ENCODE data around the gene PHF12. TPM values are rescaled to one million over a fixed set of nuclear protein-coding genes. Genes with fewer than 3 reads are reported as not detected.
A peak's percentile ranks its signal among the peaks of the same experiment; 100 is the strongest.

Gene PHF12
- total and polyA plus RNA-seq, 2 of the 8 experiments (the other 6 are each of a cell fraction or from before 2014, with no cell fraction given): 38.8 to 65.7 TPM

DNA sequence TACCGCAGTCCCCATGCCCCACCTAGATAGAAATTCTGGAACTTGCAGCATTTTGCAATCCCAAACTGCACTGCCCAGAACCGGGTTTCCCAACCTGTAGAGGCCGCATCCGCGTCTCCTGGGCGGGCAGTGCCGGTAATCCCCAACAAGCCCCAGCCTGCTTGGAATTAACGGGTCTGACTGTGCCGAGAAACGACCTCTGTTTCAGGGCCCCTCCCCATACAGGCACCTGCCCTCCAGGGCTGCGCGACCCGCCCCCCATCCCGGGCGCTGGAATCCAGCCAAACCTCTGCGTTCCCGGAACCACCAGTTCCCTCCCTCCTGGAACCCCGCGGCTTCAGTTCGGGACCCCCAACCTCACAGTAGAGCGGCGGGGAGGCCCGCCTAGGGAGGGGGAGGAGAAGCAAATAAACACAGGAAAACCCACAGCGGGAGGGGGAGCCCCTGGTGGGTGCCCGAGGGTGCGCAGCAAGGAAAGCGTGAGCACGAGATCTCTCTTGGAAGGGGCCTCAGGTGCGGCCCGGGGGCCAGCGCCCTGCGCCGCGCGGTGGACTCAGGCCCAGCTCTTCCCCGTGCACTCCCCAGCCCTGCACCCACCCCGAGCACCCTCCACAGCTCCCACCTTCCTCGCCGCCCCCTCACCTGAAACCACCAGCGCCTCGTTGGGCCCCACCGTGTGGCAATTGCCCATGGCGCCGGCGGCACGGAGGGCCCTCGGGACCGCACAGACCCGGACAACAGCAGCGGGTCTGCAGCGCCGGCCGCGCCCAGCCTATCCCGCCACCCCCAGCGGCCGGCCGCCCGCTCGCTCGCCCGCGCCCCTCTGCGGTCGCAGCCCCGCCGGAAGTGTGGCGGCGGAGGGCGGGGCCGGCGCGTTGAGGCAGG lies 54.2 kb downstream of the PHF12 start, which contains the start of gene FLOT2:
Gene FLOT2, minus strand, starts transcription at position 850 of the 885 bp plus-strand sequence. Its CDS starts 159 bp downstream, at position 691.
- Histone ChIP-seq H3K4me1 (replicated peaks in 1 of 4; ENCODE audit: control insufficient read depth in 3 of 4, insufficient read depth in 4 of 4, low read length in 3 of 4) (peaks cover 2 to 18% (median 8%) of the 10 kb centered on the region in 4 experiments), H3K79me2 (ENCODE audit: control insufficient read depth in 1 of 2, insufficient read depth in 2 of 2, low read length in 2 of 2) (peaks cover 4 to 27% of the 10 kb centered on the region in 2 experiments), H3K9ac (replicated peaks in 1 of 4; ENCODE audit: extremely low read depth in 1 of 4, low read depth in 3 of 4, low read length in 3 of 4) (peak within 1 kb of the TSS; percentile 42 to 85 (median 72)), H2AK5ac (ENCODE audit: low read depth, low read length) (no peak within 1 kb of the TSS; the same call in 1 of the 2 replicates), H3K36me3 (ENCODE audit: control insufficient read depth in 2 of 4, insufficient read depth in 4 of 4, low read length in 3 of 4) (no peaks in the 10 kb centered on the region; a peak in 1 of 8 replicates), H3K4me2 (ENCODE audit: insufficient read depth in 1 of 2, low read depth in 2 of 2, low read length in 2 of 2) (peak within 1 kb of the TSS; percentile 68 to 71), H3K79me1 (ENCODE audit: low read depth, low read length) (peaks cover 11% of the 10 kb centered on the region), H3K56ac (replicated peaks; ENCODE audit: insufficient read length, low read depth, low read length) (peak within 1 kb of the TSS; percentile 90), H2BK120ac (replicated peaks; ENCODE audit: low read depth, low read length) (no peak within 1 kb of the TSS), H3K4ac (replicated peaks; ENCODE audit: insufficient read length, low read depth, low read length) (no peak within 1 kb of the TSS), H3K23me2 (ENCODE audit: low read depth, low read length) (peaks cover 6% of the 10 kb centered on the region; the same call in 1 of the 2 replicates), H2BK20ac (ENCODE audit: low read length) (no peak within 1 kb of the TSS), H2BK5ac (ENCODE audit: low read depth, low read length) (peak within 1 kb of the TSS; percentile 87; the same call in 1 of the 2 replicates), H4K91ac (replicated peaks; ENCODE audit: insufficient read length, low read length) (peak within 1 kb of the TSS; percentile 61), H3K23ac (ENCODE audit: insufficient read length) (no peak within 1 kb of the TSS), H3K4me3 (ENCODE audit: extremely low read depth in 1 of 4, insufficient read depth in 2 of 4, low read depth in 3 of 4, low read length in 4 of 4) (peak within 1 kb of the TSS; percentile 79 to 94 (median 89)), H4K20me1 (replicated peaks in 1 of 2; ENCODE audit: control insufficient read depth in 1 of 2, insufficient read depth in 2 of 2, low read length in 2 of 2) (peaks cover 0 to 2% of the 10 kb centered on the region in 2 experiments), H3K18ac (ENCODE audit: extremely low read depth, low read length) (peak within 1 kb of the TSS; percentile 98), H2BK15ac (ENCODE audit: low read length) (0 out of 2 replicates have a peak within 1 kb of the TSS, but pooled peaks have one; percentile 29), H3K27ac (ENCODE audit: low read depth, low read length) (peak within 1 kb of the TSS; percentile 68; the same call in 1 of the 2 replicates), H2AFZ (ENCODE audit: low read length) (no peak within 1 kb of the TSS; the same call in 1 of the 2 replicates), H3K14ac (ENCODE audit: insufficient read length) (no peak within 1 kb of the TSS), H3K9me3 (ENCODE audit: insufficient read depth in 2 of 2, low read depth in 1 of 2, low read length in 1 of 2) (no peaks in the 10 kb centered on the region), H2BK12ac (ENCODE audit: low read depth, low read length) (no peak within 1 kb of the TSS), H4K5ac (ENCODE audit: insufficient read length, low read depth, low read length) (peak within 1 kb of the TSS; percentile 61), H3K27me3 (replicated peaks in 1 of 4; ENCODE audit: control insufficient read depth in 3 of 4, extremely low read depth in 1 of 4, insufficient read depth in 3 of 4, low read length in 3 of 4) (no peaks in the 10 kb centered on the region), H4K8ac (ENCODE audit: extremely low read depth, insufficient read depth, low read length) (peak within 1 kb of the TSS; percentile 94)
- ChIA-PET CTCF (ENCODE audit: partially characterized antibody) (interaction anchor here (0.8 to 7.3 kb wide), 18 partner anchors 10 to 348 kb away, joined by 3 to 47 read pairs (median 7); partner anchors contain the start of genes NEK8 and TLCD1), POLR2A (ENCODE audit: partially characterized antibody) (interaction anchor here (0.5 to 5.2 kb wide), 31 partner anchors 10 to 186 kb away, joined by 3 to 51 read pairs (median 5); partner anchors contain the start of genes FAM222B, PHF12, PROCA1 and RPL23A)
- FAIRE-seq (no peak), DNase-seq (ENCODE audit: low read depth in 1 of 2, low spot score in 2 of 2) (peak; percentile 38 to 83)
- 2% methylated on average over 24 of the region's 73 CpGs; no CpG with 5 or more reads in 1 of the 2 experiments for WGBS, 2 experiments (ENCODE audit: extremely low coverage in 1 of 2, insufficient coverage in 1 of 2, insufficient read length in 1 of 2, insufficient replicate concordance in 2 of 2, low coverage in 1 of 2, low lambda C conversion rate in 2 of 2, missing lambda C conversion rate in 1 of 2)
- TF ChIP-seq CEBPB (IDR thresholded peaks at IDR 0.05; ENCODE audit: low read depth, low read length) (peak; percentile 45; the same call in 1 of the 2 replicates), RBBP5 (IDR thresholded peaks at IDR 0.05; ENCODE audit: borderline replicate concordance, low read depth, low read length) (peak; percentile 92; the same call in 1 of the 2 replicates), KDM4A (IDR thresholded peaks at IDR 0.05; ENCODE audit: low read depth, low read length, severe bottlenecking) (peak; percentile 63), ASH2L (IDR thresholded peaks at IDR 0.05; ENCODE audit: low read length) (peak; percentile 93), PHF8 (conservative IDR thresholded peaks at IDR 0.05; ENCODE audit: low read depth, low read length) (peak; percentile 70), TEAD4 (IDR thresholded peaks at IDR 0.05; ENCODE audit: low read depth, low read length) (peak; percentile 51; the same call in 1 of the 2 replicates), CREB1 (IDR thresholded peaks at IDR 0.05) (peak; percentile 23; the same call in 1 of the 2 replicates), TAF7 (optimal IDR thresholded peaks at IDR 0.05; ENCODE audit: borderline replicate concordance, low read depth, low read length) (peak; percentile 65), POLR2AphosphoS5 (IDR thresholded peaks at IDR 0.05; ENCODE audit: low read depth, low read length) (no peak; the same call in 1 of the 2 replicates), TAF1 (IDR thresholded peaks at IDR 0.05; ENCODE audit: low read depth, low read length) (0 out of 2 replicates have a peak, but pooled peaks have one; percentile 56), CTBP2 (IDR thresholded peaks at IDR 0.05; ENCODE audit: borderline replicate concordance, insufficient read depth, insufficient read length, low read length) (no peak)
